Bronchial epithelial cell (primary cell): ENCODE data around the gene CDKN2B. TPM values are rescaled to one million over a fixed set of nuclear protein-coding genes. Genes with fewer than 3 reads are reported as not detected.
A peak's percentile ranks its signal among the peaks of the same experiment; 100 is the strongest.

Experiments
- DNase-seq: peaks from one replicate; pipeline ENCODE4 v3.0.0-alpha.2; 2010; ENCODE audit warnings: low read depth
- FAIRE-seq: peaks from 2 replicates; lab custom pipeline; 2011; peaks lifted over from hg19 to GRCh38; lab: Jason Lieb, UNC
- H3K27me3 ChIP-seq: 2 replicates; pipeline ENCODE4 v1.5.1; 2011; ENCODE audit warnings: low read length; ENCODE audit not compliant: control insufficient read depth, insufficient read depth
- H3K36me3 ChIP-seq: 2 replicates; pipeline ENCODE4 v1.5.1; 2011; ENCODE audit warnings: low read length; ENCODE audit not compliant: control insufficient read depth, insufficient read depth
- H3K4me3 ChIP-seq: 2 replicates; pipeline ENCODE4 v1.5.1; 2011; ENCODE audit warnings: mild to moderate bottlenecking, low read depth, low read length, control low read depth
- total RNA-seq: library from RNA; depleted of rRNA; stranded (reverse); fragments of >200 nt; gene quantifications from 2 replicates; pipeline ENCODE4 v1.2.1, GENCODE V29; 2014
- TF ChIP-seq, protein P1 (sequence below): IDR thresholded peaks from 2 replicates; pipeline ENCODE4 v1.5.1; 2011; ENCODE audit warnings: mild to moderate bottlenecking, moderate library complexity, low read length, control low read depth, inconsistent platforms; ENCODE audit not compliant: insufficient read depth, severe bottlenecking

The CDKN2B gene
- total RNA-seq, 1 donor from 2014 or later: 29.2 TPM

DNA sequence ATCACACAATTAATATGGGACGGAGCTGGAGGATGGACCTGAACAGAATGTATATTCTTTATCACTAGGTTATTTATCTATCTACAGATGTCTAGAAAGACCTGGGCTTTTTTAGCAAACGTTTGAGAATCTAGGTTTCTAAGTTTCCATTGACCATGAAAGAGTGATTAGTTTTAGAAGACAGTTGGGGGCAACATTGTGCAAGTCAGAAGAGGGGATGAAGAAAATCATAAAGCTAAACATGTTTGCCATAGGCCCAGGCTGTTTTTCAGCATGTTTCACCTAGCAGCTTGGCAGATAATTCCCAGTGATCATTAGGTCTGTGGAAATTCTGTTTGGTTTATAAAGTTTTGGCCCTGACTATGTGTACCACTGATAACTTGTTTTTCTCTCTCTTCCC, 44.1 kb upstream of the CDKN2B start:
- FAIRE-seq (no peak), DNase-seq (no peak)
- TF ChIP-seq, protein P1, sequence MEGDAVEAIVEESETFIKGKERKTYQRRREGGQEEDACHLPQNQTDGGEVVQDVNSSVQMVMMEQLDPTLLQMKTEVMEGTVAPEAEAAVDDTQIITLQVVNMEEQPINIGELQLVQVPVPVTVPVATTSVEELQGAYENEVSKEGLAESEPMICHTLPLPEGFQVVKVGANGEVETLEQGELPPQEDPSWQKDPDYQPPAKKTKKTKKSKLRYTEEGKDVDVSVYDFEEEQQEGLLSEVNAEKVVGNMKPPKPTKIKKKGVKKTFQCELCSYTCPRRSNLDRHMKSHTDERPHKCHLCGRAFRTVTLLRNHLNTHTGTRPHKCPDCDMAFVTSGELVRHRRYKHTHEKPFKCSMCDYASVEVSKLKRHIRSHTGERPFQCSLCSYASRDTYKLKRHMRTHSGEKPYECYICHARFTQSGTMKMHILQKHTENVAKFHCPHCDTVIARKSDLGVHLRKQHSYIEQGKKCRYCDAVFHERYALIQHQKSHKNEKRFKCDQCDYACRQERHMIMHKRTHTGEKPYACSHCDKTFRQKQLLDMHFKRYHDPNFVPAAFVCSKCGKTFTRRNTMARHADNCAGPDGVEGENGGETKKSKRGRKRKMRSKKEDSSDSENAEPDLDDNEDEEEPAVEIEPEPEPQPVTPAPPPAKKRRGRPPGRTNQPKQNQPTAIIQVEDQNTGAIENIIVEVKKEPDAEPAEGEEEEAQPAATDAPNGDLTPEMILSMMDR: no peak
- Histone ChIP-seq H3K27me3 (no peaks in the 10 kb centered on the region), H3K36me3 (no peaks in the 10 kb centered on the region), H3K4me3 (no peak overlapping the region)

DNA sequence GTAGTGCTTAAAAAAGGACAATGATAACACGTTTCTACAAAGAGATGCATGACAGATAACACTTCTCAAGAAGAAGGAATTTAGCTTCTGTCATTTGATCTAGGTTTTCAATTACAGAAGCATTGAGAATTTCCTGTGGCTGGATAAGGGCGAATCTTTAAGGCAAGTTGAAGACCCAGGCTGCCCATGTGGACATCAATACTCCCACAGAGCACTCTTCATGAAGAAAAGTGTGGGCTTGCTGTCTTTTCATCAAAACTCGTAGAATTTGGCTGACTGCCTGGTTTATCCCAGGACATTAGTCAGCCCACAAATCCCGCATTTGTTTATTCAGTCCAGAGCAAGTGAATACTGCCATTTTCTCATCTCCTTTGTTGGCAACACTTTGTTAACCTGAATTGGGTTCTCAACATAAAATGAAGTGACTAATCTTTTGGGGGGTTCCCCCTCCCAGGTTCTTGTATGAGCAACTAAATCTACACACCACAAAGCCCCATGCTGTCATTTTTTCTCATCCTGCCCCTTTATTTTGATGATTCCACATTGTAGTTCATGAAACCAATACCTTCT, 43.4 kb upstream of the CDKN2B start:
- Histone ChIP-seq H3K36me3 (no peaks in the 10 kb centered on the region), H3K4me3 (no peak overlapping the region), H3K27me3 (no peaks in the 10 kb centered on the region)
- DNase-seq (peak; percentile 99), FAIRE-seq (no peak)
- TF ChIP-seq, protein P1: no peak

DNA sequence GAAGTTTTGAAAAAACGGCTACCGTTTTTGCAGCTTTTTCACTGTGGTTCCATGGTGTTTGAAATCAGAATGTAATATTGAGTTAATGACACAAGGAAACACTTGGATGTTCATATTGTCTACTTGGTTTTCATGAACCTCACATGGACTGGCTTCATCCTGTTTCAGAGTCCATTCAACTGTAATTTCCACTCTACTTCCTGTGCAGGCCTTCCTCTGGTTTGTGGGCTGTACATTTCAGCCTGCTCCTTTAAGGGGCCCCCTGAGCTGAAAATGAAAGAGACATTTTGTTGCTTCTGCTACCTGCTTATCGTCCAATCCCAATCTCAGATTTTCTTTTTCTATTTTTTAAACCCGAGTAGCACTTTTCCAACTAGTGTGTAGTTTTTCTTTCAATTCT, 41.8 kb upstream of the CDKN2B start:
- DNase-seq: no peak
- Histone ChIP-seq H3K4me3 (no peak overlapping the region), H3K36me3 (no peaks in the 10 kb centered on the region), H3K27me3 (no peaks in the 10 kb centered on the region)
- FAIRE-seq: no peak
- TF ChIP-seq, protein P1: no peak

DNA sequence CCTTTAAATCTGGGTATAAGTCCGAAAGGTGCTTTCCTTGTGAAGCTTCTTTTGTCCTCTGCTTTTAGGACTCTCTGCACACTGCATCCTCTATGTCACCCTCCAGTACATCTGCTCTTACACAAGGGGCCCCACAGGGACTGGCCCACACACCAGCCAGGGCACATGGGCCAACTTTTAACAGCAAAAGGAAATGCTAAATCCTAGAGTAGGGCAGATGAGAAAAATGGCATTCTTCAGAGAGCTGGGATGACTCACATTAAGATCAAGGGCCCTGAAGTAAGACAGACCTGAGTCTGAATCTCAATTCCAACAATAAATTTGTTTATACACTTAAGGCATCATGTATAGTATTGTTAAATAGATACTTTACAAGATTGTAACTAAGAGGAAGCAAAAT, 40.3 kb upstream of the CDKN2B start:
- FAIRE-seq (no peak), DNase-seq (peak; percentile 38)
- no peaks in the 10 kb centered on the region for H3K36me3 ChIP-seq
- H3K27me3 ChIP-seq: no peaks in the 10 kb centered on the region
- H3K4me3 ChIP-seq: no peak overlapping the region
- TF ChIP-seq, protein P1: no peak

DNA sequence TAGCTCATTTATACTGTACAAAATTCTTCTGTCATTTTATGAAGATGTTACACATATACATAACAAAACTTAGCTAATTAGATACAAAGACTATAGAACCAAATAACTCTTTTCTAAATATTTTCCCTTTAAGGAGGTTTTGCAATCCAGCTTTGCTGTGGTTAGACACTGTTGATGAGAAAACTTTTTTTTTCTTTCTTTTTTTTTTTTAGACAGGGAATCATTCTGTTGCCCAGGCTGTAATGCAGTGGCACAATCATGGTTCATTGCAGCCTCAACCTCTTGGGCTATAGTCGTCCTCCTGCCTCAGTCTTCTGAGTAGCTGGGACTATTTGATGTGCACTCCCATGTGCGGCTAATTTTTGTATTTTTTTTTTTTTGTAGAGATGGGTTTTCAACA, 38.5 kb upstream of the CDKN2B start:
- H3K4me3 ChIP-seq: no peak overlapping the region
- TF ChIP-seq, protein P1: no peak
- H3K36me3 ChIP-seq: no peaks in the 10 kb centered on the region
- no peak for FAIRE-seq
- DNase-seq: no peak
- no peaks in the 10 kb centered on the region for H3K27me3 ChIP-seq
